Body of pancreas (tissue), 4 donors: Measurements from ENCODE around the gene EGR4. TPM values are rescaled to one million over a fixed set of nuclear protein-coding genes. Genes with fewer than 3 reads are reported as not detected.

ENCODE experiments used
- ATAC-seq: fragments of 150-250 bp; one replicate; pipeline ENCODE4 v1.9.1; 2016
- DNase-seq, 4 donors: peaks; one replicate each; pipeline ENCODE4 v3.0.0-alpha.2; 2019
- H3K27ac ChIP-seq, 4 donors: fragments of 200-600 bp; sonication (generic); 1 replicate in 3 of 4; 2 replicates in 1 of 4; pipeline versions ENCODE4 v1.5.1 to v1.6.1; 2016 to 2019; ENCODE audit warnings: mild to moderate bottlenecking in 1 of 4, mixed read lengths in 1 of 4, moderate library complexity in 1 of 4
- H3K27me3 ChIP-seq, 2 donors: fragments of 200-600 bp; sonication (generic); one replicate each; pipeline ENCODE4 v1.6.0; 2016; ENCODE audit warnings: mild to moderate bottlenecking in 1 of 2
- H3K36me3 ChIP-seq, 2 donors: fragments of 200-600 bp; sonication (generic); replicated peaks in 1 of 2; 2 replicates each; pipeline ENCODE4 v1.5.1; 2016; ENCODE audit warnings: low read depth in 2 of 2; ENCODE audit not compliant: insufficient read depth in 1 of 2
- H3K4me1 ChIP-seq: fragments of 200-600 bp; sonication (generic); one replicate; pipeline ENCODE4 v1.6.0; 2016
- H3K4me3 ChIP-seq, 2 donors: fragments of 200-600 bp; sonication (generic); 1 replicate in 1 of 2; 2 replicates in 1 of 2; pipeline ENCODE4 v1.5.1; 2016 to 2019
- H3K9me3 ChIP-seq, 3 donors: fragments of 200-600 bp; sonication (generic); 1 replicate in 2 of 3; 2 replicates in 1 of 3; pipeline ENCODE4 v1.5.1; 2016
- CTCF ChIP-seq, 7 experiments: fragments of 450-650 bp in 4 of 7; fragments of 200-600 bp in 3 of 7; sonication (generic) in 3 of 7; IDR thresholded peaks; one replicate each; pipeline ENCODE4 v1.5.1; 2016 to 2019; ENCODE audit warnings: antibody characterized with exemption in 7 of 7
- POLR2A ChIP-seq, 3 donors: fragments of 450-650 bp; IDR thresholded peaks; one replicate each; pipeline ENCODE4 v1.6.1; 2016; ENCODE audit warnings: antibody characterized with exemption in 3 of 3, mild to moderate bottlenecking in 2 of 3
- WGBS, 2 donors: methylation state at CpG; one replicate each; pipeline ENCODE4 v1.1.5; 2017; 5-methylcytosine and 5-hydroxymethylcytosine counted together
- intact Hi-C: fragments of 100-400 bp; cut with DNase I; formaldehyde crosslinking; loops from one replicate; pipeline ENCODE4 v1.15.1; 2023
- total RNA-seq, 2 donors: library from RNA; depleted of rRNA; stranded (reverse); fragments of >200 nt; gene quantifications; one replicate each; pipeline ENCODE4 v1.1.0, GENCODE V29; 2016

EGR4 gene
- total RNA-seq, 2 donors from 2014 or later = not detected

- H3K27me3 ChIP-seq = no peaks in the 10 kb centered on the region
- no peak overlapping the region for H3K27ac ChIP-seq
- WGBS, 2 donors = 82 to 86% methylated on average over 3 of the region's 3 CpGs
- no peaks in the 10 kb centered on the region for H3K9me3 ChIP-seq
- ATAC-seq = no peak
- no peak for TF ChIP-seq POLR2A (IDR thresholded peaks at IDR 0.05)
- TF ChIP-seq CTCF (IDR thresholded peaks at IDR 0.05) = no peak
- H3K4me3 ChIP-seq = no peak overlapping the region
- DNase-seq = no peak
- no peaks in the 10 kb centered on the region for H3K36me3 ChIP-seq
- intact Hi-C loops = no loop called here
- peaks cover 21% of the 10 kb centered on the region for H3K4me1 ChIP-seq
Observed at GRCh38 chr2:73286134-73286655, 7.2 kb downstream of the EGR4 start.

- TF ChIP-seq CTCF (IDR thresholded peaks at IDR 0.05) = no peak
- no peak for TF ChIP-seq POLR2A (IDR thresholded peaks at IDR 0.05)
- H3K9me3 ChIP-seq = no peaks in the 10 kb centered on the region
- 49 to 60% methylated on average over 4 to 5 of the region's 5 CpGs for WGBS, 2 donors
- no peak overlapping the region for H3K4me3 ChIP-seq
- DNase-seq (peak in 1 of 4 donors; percentile 20), ATAC-seq (no peak)
- no peaks in the 10 kb centered on the region for H3K36me3 ChIP-seq
- intact Hi-C loops = no loop called here
- H3K27ac ChIP-seq = peak overlapping the region in 1 of 4 donors; percentile 14
- H3K27me3 ChIP-seq = no peaks in the 10 kb centered on the region
- H3K4me1 ChIP-seq = peaks cover 19% of the 10 kb centered on the region
Observed at GRCh38 chr2:73285159-73285739, 8.1 kb downstream of the EGR4 start.

DNA sequence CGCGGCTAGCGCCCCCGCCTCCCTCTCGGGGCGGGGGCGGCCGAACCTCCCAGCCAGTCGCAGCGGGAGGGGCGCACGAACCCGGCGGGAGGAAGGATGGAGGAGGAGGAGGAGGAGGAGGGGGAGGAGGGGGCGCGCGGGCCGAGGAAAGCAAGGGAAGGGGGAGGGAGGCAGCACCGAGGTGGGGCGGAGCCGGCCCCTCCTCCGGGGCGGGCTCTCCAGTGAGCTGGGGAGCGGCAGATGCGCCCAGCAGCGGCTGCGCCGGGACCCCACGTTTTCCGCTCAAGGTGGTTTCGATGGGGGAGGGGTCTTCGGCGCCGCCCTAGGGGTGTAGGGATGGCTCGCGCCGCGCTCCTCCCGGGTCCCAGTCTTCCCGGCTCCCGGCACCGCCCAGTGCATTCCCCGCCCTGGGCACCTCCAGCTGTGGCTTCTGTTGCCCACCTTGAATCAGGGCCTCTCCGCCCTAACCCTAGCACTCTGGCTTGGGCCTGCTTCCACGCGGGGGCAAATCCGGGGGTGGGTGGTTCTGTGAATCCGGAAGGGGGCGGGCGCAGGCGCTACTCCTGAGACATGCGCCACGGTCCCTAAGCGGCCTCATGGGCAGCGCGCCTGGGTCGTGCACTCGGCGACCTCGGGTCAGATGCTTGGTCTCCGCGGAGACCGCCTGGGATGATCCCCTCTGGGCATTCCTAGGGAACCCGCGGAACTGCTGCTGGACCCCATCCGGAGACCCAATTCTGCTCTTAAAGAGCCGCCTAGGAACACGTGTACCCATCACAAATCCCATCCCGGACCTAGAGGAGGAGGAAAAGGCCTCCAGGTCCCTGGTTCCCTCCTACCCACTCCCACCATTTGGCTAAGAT, 8.8 kb downstream of the EGR4 start, which contains the start of gene FBXO41:
FBXO41 (minus strand) TSS at position 183 of the 863 bp plus-strand sequence. CDS start 14,848 bp downstream, outside the sequence.
- peak in 3 of 4 donors; percentile 37 to 47 (median 42) for DNase-seq
- TF ChIP-seq POLR2A (IDR thresholded peaks at IDR 0.05) (peak in 1 of 3 donors; percentile 20), CTCF (IDR thresholded peaks at IDR 0.05) (no peak)

GRCh38 chr2:73283545-73284295, 9.6 kb downstream of the EGR4 start:
- ATAC-seq (peak; percentile 31), DNase-seq (no peak)
- Histone ChIP-seq H3K27ac (no peak overlapping the region), H3K9me3 (no peaks in the 10 kb centered on the region), H3K27me3 (no peaks in the 10 kb centered on the region), H3K4me1 (peaks cover 19% of the 10 kb centered on the region), H3K36me3 (no peaks in the 10 kb centered on the region), H3K4me3 (peak overlapping the region; percentile 37 to 59)
- intact Hi-C loops = no loop called here
- 2 to 4% methylated on average over 16 to 39 of the region's 43 CpGs for WGBS, 2 donors
- TF ChIP-seq CTCF (IDR thresholded peaks at IDR 0.05) = no peak
- TF ChIP-seq POLR2A (IDR thresholded peaks at IDR 0.05) = no peak

More for the DNA sequence above, 8.8 kb downstream of the EGR4 start, which contains the start of gene FBXO41:
- Histone ChIP-seq H3K27ac (peak within 1 kb of the TSS in 1 of 4 donors; percentile 14), H3K4me1 (peaks cover 19% of the 10 kb centered on the region), H3K36me3 (no peaks in the 10 kb centered on the region), H3K27me3 (no peaks in the 10 kb centered on the region), H3K4me3 (peak within 1 kb of the TSS; percentile 37 to 59), H3K9me3 (no peaks in the 10 kb centered on the region)
- WGBS, 2 donors = 4 to 10% methylated on average over 18 to 59 of the region's 69 CpGs
- intact Hi-C loops = no loop called here
- peak; percentile 62 for ATAC-seq
